ENCODE data around the gene RNASEL.

RNASEL gene

GRCh38 chr1:182629499-182630096, 40.5 kb upstream of the RNASEL start:
- no peak for TF ChIP-seq EZH2phosphoT487 (IDR thresholded peaks at IDR 0.05; ENCODE audit: borderline replicate concordance, low read length)
- TF ChIP-seq CTCF (IDR thresholded peaks at IDR 0.05; ENCODE audit: low read depth, low read length, poor library complexity, severe bottlenecking): no peak
- no peaks in the 10 kb centered on the region for H3K79me2 ChIP-seq (ENCODE audit: control insufficient read depth, low read length)
- H3K27ac ChIP-seq (ENCODE audit: low read depth, low read length): peak overlapping the region; percentile 31
- H3F3A ChIP-seq (ENCODE audit: control insufficient read depth, insufficient read depth): peaks cover 5% of the 10 kb centered on the region; the same call in 1 of the 2 replicates
- H3K4me3 ChIP-seq (ENCODE audit: low read length): peak overlapping the region; percentile 43
- no peaks in the 10 kb centered on the region for H3K27me3 ChIP-seq (ENCODE audit: control insufficient read depth, low read length)
- H3K9me3 ChIP-seq (ENCODE audit: control insufficient read depth, insufficient read depth, low read length): no peaks in the 10 kb centered on the region
- no peaks in the 10 kb centered on the region for H3K9me2 ChIP-seq (replicated peaks; ENCODE audit: control insufficient read depth, low read length)
- H3K36me3 ChIP-seq (ENCODE audit: control insufficient read depth, low read length): no peaks in the 10 kb centered on the region
- peak overlapping the region; percentile 57 for H3K4me2 ChIP-seq (ENCODE audit: low read length)
- H4K20me1 ChIP-seq (ENCODE audit: control insufficient read depth, insufficient read depth, low read depth, low read length): no peaks in the 10 kb centered on the region
- peaks cover 89% of the 10 kb centered on the region for H3K4me1 ChIP-seq (ENCODE audit: control insufficient read depth, low read length)

- Histone ChIP-seq H3K9me3 (ENCODE audit: control insufficient read depth, insufficient read depth, low read length) (no peaks in the 10 kb centered on the region), H3K4me3 (ENCODE audit: low read length) (peak overlapping the region; percentile 43), H4K20me1 (ENCODE audit: control insufficient read depth, insufficient read depth, low read depth, low read length) (no peaks in the 10 kb centered on the region), H3F3A (ENCODE audit: control insufficient read depth, insufficient read depth) (peaks cover 5% of the 10 kb centered on the region; the same call in 1 of the 2 replicates), H3K9me2 (replicated peaks; ENCODE audit: control insufficient read depth, low read length) (no peaks in the 10 kb centered on the region), H3K4me1 (ENCODE audit: control insufficient read depth, low read length) (peaks cover 89% of the 10 kb centered on the region), H3K4me2 (ENCODE audit: low read length) (peak overlapping the region; percentile 57), H3K27me3 (ENCODE audit: control insufficient read depth, low read length) (no peaks in the 10 kb centered on the region), H3K79me2 (ENCODE audit: control insufficient read depth, low read length) (no peaks in the 10 kb centered on the region), H3K27ac (ENCODE audit: low read depth, low read length) (peak overlapping the region; percentile 31; the same call in 1 of the 2 replicates), H3K36me3 (ENCODE audit: control insufficient read depth, low read length) (no peaks in the 10 kb centered on the region)
- no peak for TF ChIP-seq CTCF (IDR thresholded peaks at IDR 0.05; ENCODE audit: low read depth, low read length, poor library complexity, severe bottlenecking)
Observed at GRCh38 chr1:182629080-182629479, 40.0 kb upstream of the RNASEL start.

GRCh38 chr1:182628657-182629056, 39.6 kb upstream of the RNASEL start:
- H3K27ac ChIP-seq (ENCODE audit: low read depth, low read length): no peak overlapping the region
- H4K20me1 ChIP-seq (ENCODE audit: control insufficient read depth, insufficient read depth, low read depth, low read length): no peaks in the 10 kb centered on the region
- H3K79me2 ChIP-seq (ENCODE audit: control insufficient read depth, low read length): no peaks in the 10 kb centered on the region
- no peaks in the 10 kb centered on the region for H3K36me3 ChIP-seq (ENCODE audit: control insufficient read depth, low read length)
- H3K9me3 ChIP-seq (ENCODE audit: control insufficient read depth, insufficient read depth, low read length): no peaks in the 10 kb centered on the region
- no peak overlapping the region for H3K4me3 ChIP-seq (ENCODE audit: low read length)
- TF ChIP-seq CTCF (IDR thresholded peaks at IDR 0.05; ENCODE audit: low read depth, low read length, poor library complexity, severe bottlenecking): no peak
- TF ChIP-seq EZH2phosphoT487 (IDR thresholded peaks at IDR 0.05; ENCODE audit: borderline replicate concordance, low read length): no peak
- H3F3A ChIP-seq (ENCODE audit: control insufficient read depth, insufficient read depth): peaks cover 5% of the 10 kb centered on the region; the same call in 1 of the 2 replicates
- H3K27me3 ChIP-seq (ENCODE audit: control insufficient read depth, low read length): no peaks in the 10 kb centered on the region
- no peaks in the 10 kb centered on the region for H3K9me2 ChIP-seq (replicated peaks; ENCODE audit: control insufficient read depth, low read length)
- H3K4me1 ChIP-seq (ENCODE audit: control insufficient read depth, low read length): peaks cover 89% of the 10 kb centered on the region
- H3K4me2 ChIP-seq (ENCODE audit: low read length): peak overlapping the region; percentile 57; the same call in 1 of the 2 replicates

Measured in DOHH2 (cell line).